ENCODE results near the gene CHPT1.
A peak's percentile ranks its signal among the peaks of the same experiment; 100 is the strongest.
"Not testable (repeated sequence)": the region's sequence is repeated elsewhere in the genome, so short reads cannot be mapped to it uniquely, and the experiment has no call there.

Gene CHPT1

DNA sequence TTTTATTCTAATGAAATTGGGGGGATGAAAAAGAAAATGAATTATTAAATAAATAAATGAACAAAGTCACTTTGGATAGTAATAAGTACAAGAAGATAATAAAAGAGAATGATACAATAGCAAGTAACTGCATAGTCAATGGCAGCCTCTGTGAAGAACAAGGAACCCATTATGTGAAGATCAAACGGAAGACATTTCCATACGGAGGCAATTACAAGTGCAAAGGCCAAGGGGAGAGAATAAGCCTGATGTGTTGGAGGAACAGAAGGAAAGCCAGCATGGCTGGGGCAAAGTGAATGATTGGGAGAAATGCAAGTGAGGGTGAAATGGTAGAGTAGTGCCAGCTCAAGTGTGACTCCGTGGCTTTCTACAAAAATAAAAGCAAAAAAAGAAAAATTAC is 43.9 kb upstream of the CHPT1 start:
- TF ChIP-seq, protein P1, sequence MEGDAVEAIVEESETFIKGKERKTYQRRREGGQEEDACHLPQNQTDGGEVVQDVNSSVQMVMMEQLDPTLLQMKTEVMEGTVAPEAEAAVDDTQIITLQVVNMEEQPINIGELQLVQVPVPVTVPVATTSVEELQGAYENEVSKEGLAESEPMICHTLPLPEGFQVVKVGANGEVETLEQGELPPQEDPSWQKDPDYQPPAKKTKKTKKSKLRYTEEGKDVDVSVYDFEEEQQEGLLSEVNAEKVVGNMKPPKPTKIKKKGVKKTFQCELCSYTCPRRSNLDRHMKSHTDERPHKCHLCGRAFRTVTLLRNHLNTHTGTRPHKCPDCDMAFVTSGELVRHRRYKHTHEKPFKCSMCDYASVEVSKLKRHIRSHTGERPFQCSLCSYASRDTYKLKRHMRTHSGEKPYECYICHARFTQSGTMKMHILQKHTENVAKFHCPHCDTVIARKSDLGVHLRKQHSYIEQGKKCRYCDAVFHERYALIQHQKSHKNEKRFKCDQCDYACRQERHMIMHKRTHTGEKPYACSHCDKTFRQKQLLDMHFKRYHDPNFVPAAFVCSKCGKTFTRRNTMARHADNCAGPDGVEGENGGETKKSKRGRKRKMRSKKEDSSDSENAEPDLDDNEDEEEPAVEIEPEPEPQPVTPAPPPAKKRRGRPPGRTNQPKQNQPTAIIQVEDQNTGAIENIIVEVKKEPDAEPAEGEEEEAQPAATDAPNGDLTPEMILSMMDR (IDR thresholded peaks at IDR 0.05; ENCODE audit: low read depth, low read length): no peak
- TF ChIP-seq, protein P2, sequence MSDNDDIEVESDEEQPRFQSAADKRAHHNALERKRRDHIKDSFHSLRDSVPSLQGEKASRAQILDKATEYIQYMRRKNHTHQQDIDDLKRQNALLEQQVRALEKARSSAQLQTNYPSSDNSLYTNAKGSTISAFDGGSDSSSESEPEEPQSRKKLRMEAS (IDR thresholded peaks at IDR 0.05; ENCODE audit: low read depth, low read length): no peak
- DNase-seq (ENCODE audit: low read depth): no peak
- no peak overlapping the region for H3K4me3 ChIP-seq (ENCODE audit: low read depth, low read length)

DNA sequence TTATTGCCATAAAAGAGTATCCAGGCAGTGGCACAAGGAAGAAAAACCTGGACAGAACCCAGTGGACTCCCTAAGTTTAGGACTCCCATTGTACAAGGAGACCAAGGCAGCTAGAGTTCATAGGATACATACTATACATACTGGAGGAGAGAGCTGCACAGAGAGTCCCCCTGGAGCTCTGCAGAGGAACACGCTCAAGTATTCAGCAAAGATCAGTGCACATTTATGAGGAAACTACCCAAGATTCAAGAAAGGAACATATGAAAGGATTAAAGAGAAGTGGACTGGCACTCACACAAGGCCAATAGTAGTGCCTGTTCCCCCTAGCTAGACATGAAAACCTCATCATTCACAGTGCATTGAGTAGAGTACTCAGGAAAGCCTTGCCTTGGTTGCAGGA is 43.0 kb upstream of the CHPT1 start:
- no peak overlapping the region for H3K4me3 ChIP-seq (ENCODE audit: low read depth, low read length)
- no peak for TF ChIP-seq POLR2A (IDR thresholded peaks at IDR 0.05; ENCODE audit: extremely low read depth, insufficient read length)
- TF ChIP-seq, protein P2 (IDR thresholded peaks at IDR 0.05; ENCODE audit: low read depth, low read length): no peak
- TF ChIP-seq, protein P1 (IDR thresholded peaks at IDR 0.05; ENCODE audit: low read depth, low read length): no peak
- no peak for TF ChIP-seq MYC (IDR thresholded peaks at IDR 0.05; ENCODE audit: low read depth, low read length)
- no peak for DNase-seq (ENCODE audit: low read depth)

GRCh38 chr12:101655393-101655792 is 42.0 kb upstream of the CHPT1 start:
- DNase-seq (ENCODE audit: low read depth): no peak
- TF ChIP-seq POLR2A (IDR thresholded peaks at IDR 0.05; ENCODE audit: extremely low read depth, insufficient read length) (no peak), MYC (IDR thresholded peaks at IDR 0.05; ENCODE audit: low read depth, low read length) (no peak)
- TF ChIP-seq, protein P1 (IDR thresholded peaks at IDR 0.05; ENCODE audit: low read depth, low read length): no peak
- TF ChIP-seq, protein P2 (IDR thresholded peaks at IDR 0.05; ENCODE audit: low read depth, low read length): no peak
- H3K4me3 ChIP-seq (ENCODE audit: low read depth, low read length): no peak overlapping the region

DNA sequence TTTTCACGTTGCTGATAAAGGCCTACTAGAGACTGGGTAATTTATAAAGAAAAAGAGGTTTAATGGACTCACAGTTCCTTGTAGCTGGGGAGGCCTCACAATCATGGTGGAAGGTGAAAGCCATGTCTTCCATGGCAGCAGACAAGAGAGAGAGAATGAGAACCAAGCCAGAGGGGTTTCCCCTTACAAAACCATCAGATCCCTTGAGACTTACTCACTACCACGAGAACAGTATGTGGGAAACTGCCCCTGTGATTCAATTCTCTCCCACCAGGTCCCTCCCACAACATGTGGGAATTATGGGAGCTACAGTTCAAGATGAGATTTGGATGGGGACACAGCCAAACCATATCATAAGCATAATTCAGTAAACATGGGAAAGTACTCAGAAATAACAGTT is 36.8 kb upstream of the CHPT1 start:
- not testable (repeated sequence) for H3K4me3 ChIP-seq (ENCODE audit: low read depth, low read length)
- peak; percentile 28 for DNase-seq (ENCODE audit: low read depth)

- DNase-seq (ENCODE audit: low read depth): no peak
- H3K4me3 ChIP-seq (ENCODE audit: low read depth, low read length): no peak overlapping the region
- TF ChIP-seq, protein P1 (IDR thresholded peaks at IDR 0.05; ENCODE audit: low read depth, low read length): no peak
- no peak for TF ChIP-seq MYC (IDR thresholded peaks at IDR 0.05; ENCODE audit: low read depth, low read length)
- TF ChIP-seq, protein P2 (IDR thresholded peaks at IDR 0.05; ENCODE audit: low read depth, low read length): no peak
- no peak for TF ChIP-seq POLR2A (IDR thresholded peaks at IDR 0.05; ENCODE audit: extremely low read depth, insufficient read length)
These were observed 34.1 kb upstream of the CHPT1 start for GRCh38 chr12:101663298-101663697.

- no peak for DNase-seq (ENCODE audit: low read depth)
- TF ChIP-seq, protein P1 (IDR thresholded peaks at IDR 0.05; ENCODE audit: low read depth, low read length): no peak
- TF ChIP-seq, protein P2 (IDR thresholded peaks at IDR 0.05; ENCODE audit: low read depth, low read length): no peak
- TF ChIP-seq MYC (IDR thresholded peaks at IDR 0.05; ENCODE audit: low read depth, low read length) (no peak), POLR2A (IDR thresholded peaks at IDR 0.05; ENCODE audit: extremely low read depth, insufficient read length) (no peak)
- H3K4me3 ChIP-seq (ENCODE audit: low read depth, low read length): no peak overlapping the region
These were observed 32.4 kb upstream of the CHPT1 start for GRCh38 chr12:101664992-101665391.

Measured in NB4 (cell line).